ENCODE measurements around the gene RAD23B. TPM values are rescaled to one million over a fixed set of nuclear protein-coding genes. Genes with fewer than 3 reads are reported as not detected.

Gene RAD23B
- total RNA-seq, 1 experiment from 2014 or later, result 251 TPM

- intact Hi-C loops (cut with micrococcal nuclease), result no loop called here
- Histone ChIP-seq H3K79me2 (ENCODE audit: insufficient read depth, low read length) (peaks cover 94% of the 10 kb centered on the region), H3K9me3 (ENCODE audit: control insufficient read depth in 1 of 2, insufficient read depth in 1 of 2, low read depth in 1 of 2, low read length in 2 of 2) (no peaks in the 10 kb centered on the region), H3K4me1 (ENCODE audit: control insufficient read depth in 1 of 2, insufficient read depth in 2 of 2, low read length in 2 of 2) (no peaks in the 10 kb centered on the region), H4K20me1 (ENCODE audit: insufficient read depth) (peaks cover 29% of the 10 kb centered on the region), H3K9me2 (ENCODE audit: insufficient read depth) (no peaks in the 10 kb centered on the region), H3K27me3 (ENCODE audit: insufficient read depth, low read length) (no peaks in the 10 kb centered on the region), H3K9ac (ENCODE audit: low read length) (no peak overlapping the region), H2AFZ (ENCODE audit: low read depth, low read length, poor library complexity, severe bottlenecking) (no peak overlapping the region), H3K27ac (ENCODE audit: low read depth, low read length) (no peak overlapping the region), H3K36me3 (ENCODE audit: control insufficient read depth in 1 of 2, insufficient read depth in 2 of 2, low read length in 2 of 2) (peaks cover 33 to 90% of the 10 kb centered on the region in 2 experiments), H3K4me3 (replicated peaks in 1 of 2; ENCODE audit: low read depth in 1 of 2, low read length in 2 of 2) (no peak overlapping the region), H3K4me2 (ENCODE audit: low read length) (no peak overlapping the region)
- ATAC-seq, result no peak
- TF ChIP-seq TCF7L2 (IDR thresholded peaks at IDR 0.05; ENCODE audit: borderline replicate concordance, extremely low read depth, insufficient read depth, insufficient read length) (no peak), CTCF (IDR thresholded peaks at IDR 0.05 in 2 of 3, conservative IDR thresholded peaks at IDR 0.05 in 1 of 3; ENCODE audit: borderline replicate concordance in 1 of 3, insufficient read depth in 1 of 3, low read depth in 2 of 3, low read length in 2 of 3) (no peak), ELF1 (IDR thresholded peaks at IDR 0.05; ENCODE audit: borderline replicate concordance, low read depth) (no peak), ZBTB33 (IDR thresholded peaks at IDR 0.05; ENCODE audit: extremely low read depth, insufficient replicate concordance, low read length) (no peak), CEBPB (IDR thresholded peaks at IDR 0.05; ENCODE audit: low read depth) (no peak)
- ChIA-PET RAD21 (ENCODE audit: low non-redundant PET in 1 of 2, low total read pairs in 2 of 2, uncharacterized antibody in 2 of 2, unreplicated experiment in 2 of 2) (no interaction called here), POLR2A (no interaction called here), CTCF (interaction anchor here (0.7 kb wide), 1 partner anchor 8 kb away, joined by 5 read pairs; no protein-coding TSS in a partner anchor)
- no peak for DNase-seq (ENCODE audit: low read depth, low spot score)
- no TSS peak for BruUV-seq (replicated peaks)
Observed at GRCh38 chr9:107332883-107333282, 49.8 kb downstream of the RAD23B start.
